GM12892 (cell line): ENCODE results near the gene ISL2.

Source experiments
- POLR2A ChIP-seq: IDR thresholded peaks from 2 replicates; pipeline ENCODE4 v1.6.1; 2011; ENCODE audit warnings: low read depth, low read length, control low read depth
- TAF1 ChIP-seq: IDR thresholded peaks from 2 replicates; pipeline ENCODE4 v1.6.1; 2011; ENCODE audit warnings: low read depth, mild to moderate bottlenecking, control low read depth, low read length, borderline replicate concordance

DNA sequence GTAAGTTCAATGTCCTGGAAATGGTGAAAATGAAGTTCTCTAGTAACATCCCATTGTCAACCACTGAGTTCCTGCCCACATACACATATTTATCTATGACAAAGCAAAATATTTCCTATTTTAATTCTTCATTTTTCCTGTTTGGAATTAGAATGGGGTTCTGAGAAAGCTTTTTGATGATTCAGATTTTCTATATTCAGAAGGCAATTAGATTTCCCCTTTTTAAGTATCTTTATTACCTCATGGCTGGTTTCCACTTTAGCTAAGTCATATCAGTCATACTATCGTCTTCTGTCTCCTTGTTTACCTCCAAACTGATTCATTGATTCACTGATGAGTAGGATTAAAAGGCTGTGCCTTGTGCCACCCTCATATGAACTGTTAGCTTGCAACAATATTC, 43.2 kb upstream of the ISL2 start:
- TF ChIP-seq POLR2A (no peak), TAF1 (no peak)
